HG03280 (cell line): ENCODE measurements around the gene TCN2.
A peak's percentile ranks its signal among the peaks of the same experiment; 100 is the strongest.
"Not testable (repeated sequence)": the region's sequence is repeated elsewhere in the genome, so short reads cannot be mapped to it uniquely, and the experiment has no call there.

Source experiments
- ATAC-seq: cut with Tn5 transposase; IDR thresholded peaks from one replicate; pipeline ENCODE4 v1.9.1; 2021; ENCODE audit warnings: mild to moderate bottlenecking, moderate library complexity; ENCODE audit not compliant: unreplicated experiment

Gene TCN2

GRCh38 chr22:30643055-30643875 is 36.3 kb downstream of the TCN2 start:
- ATAC-seq, result no peak

- ATAC-seq, result no peak
Measured at GRCh38 chr22:30646518-30647160, 39.7 kb downstream of the TCN2 start.

- no peak for ATAC-seq
Measured at GRCh38 chr22:30647536-30647935, 40.6 kb downstream of the TCN2 start.

GRCh38 chr22:30648825-30649224 is 41.9 kb downstream of the TCN2 start:
- no peak for ATAC-seq

GRCh38 chr22:30649430-30650007 is 42.5 kb downstream of the TCN2 start:
- ATAC-seq, result no peak

- ATAC-seq, result no peak
Measured at GRCh38 chr22:30650508-30651116, 43.6 kb downstream of the TCN2 start.

GRCh38 chr22:30652852-30653251 is 45.9 kb downstream of the TCN2 start:
- ATAC-seq, result no peak

GRCh38 chr22:30654361-30654760 is 47.4 kb downstream of the TCN2 start:
- no peak for ATAC-seq

GRCh38 chr22:30655532-30655931 is 48.6 kb downstream of the TCN2 start:
- no peak for ATAC-seq

- ATAC-seq, result no peak
Measured at GRCh38 chr22:30662040-30662439, 55.1 kb downstream of the TCN2 start.

- ATAC-seq, result no peak
Measured at GRCh38 chr22:30664798-30665197, 57.8 kb downstream of the TCN2 start.

- ATAC-seq, result no peak
Measured at GRCh38 chr22:30665266-30665665, 58.3 kb downstream of the TCN2 start.

GRCh38 chr22:30665786-30666185 is 58.8 kb downstream of the TCN2 start:
- ATAC-seq, result no peak

- ATAC-seq, result no peak
Measured at GRCh38 chr22:30667107-30667493, 60.1 kb downstream of the TCN2 start.

- peak; percentile 92 for ATAC-seq
Measured at GRCh38 chr22:30667494-30668385, 60.8 kb downstream of the TCN2 start, which contains the start of gene DUSP18. TSS of gene DUSP18 (minus strand) at chr22:30667875. CDS start at chr22:30664003, 3,872 bp downstream.

GRCh38 chr22:30668386-30668710 is 61.4 kb downstream of the TCN2 start:
- ATAC-seq, result no peak

- no peak for ATAC-seq
Measured at GRCh38 chr22:30671071-30671470, 64.1 kb downstream of the TCN2 start.

- no peak for ATAC-seq
Measured at GRCh38 chr22:30673136-30673535, 66.2 kb downstream of the TCN2 start.

- ATAC-seq, result no peak
Measured at GRCh38 chr22:30674482-30674881, 67.5 kb downstream of the TCN2 start.

GRCh38 chr22:30675436-30675835 is 68.5 kb downstream of the TCN2 start:
- ATAC-seq, result no peak

GRCh38 chr22:30676565-30676964 is 69.6 kb downstream of the TCN2 start:
- not testable (repeated sequence) for ATAC-seq
